HEK293T (cell line): ENCODE results near the gene IGSF3.

Source experiments
- CTCF ChIA-PET: fragments of 350-600 bp; formaldehyde crosslinking; extraction: SDS; loops from one replicate; lab custom pipeline; 2021; ENCODE audit warnings: antibody characterized with exemption, inconsistent platforms; lab: Yijun Ruan, JAX
- POLR2A ChIA-PET: fragments of 350-600 bp; formaldehyde crosslinking; extraction: SDS; loops from one replicate; lab custom pipeline; 2020; ENCODE audit warnings: antibody characterized with exemption, inconsistent platforms; lab: Yijun Ruan, JAX
- DNase-seq: peaks from one replicate; pipeline ENCODE4 v3.0.0; 2012; ENCODE audit warnings: mixed read lengths; ENCODE audit errors: extremely low spot score
- ARNT ChIP-seq: fragments of 450-650 bp; IDR thresholded peaks from 2 replicates; pipeline ENCODE4 v1.6.1; 2017; ENCODE audit warnings: mild to moderate bottlenecking
- BHLHE40 ChIP-seq: fragments of 450-650 bp; IDR thresholded peaks from 2 replicates; pipeline ENCODE4 v1.6.1; 2016; ENCODE audit warnings: mild to moderate bottlenecking, moderate library complexity, borderline replicate concordance
- CTBP1 ChIP-seq: fragments of 450-650 bp; IDR thresholded peaks from 2 replicates; pipeline ENCODE4 v1.6.1; 2016; ENCODE audit warnings: borderline replicate concordance
- ELF4 ChIP-seq: fragments of 450-650 bp; IDR thresholded peaks from 2 replicates; pipeline ENCODE4 v1.6.1; 2017; ENCODE audit warnings: antibody characterized with exemption
- FOXA1 ChIP-seq: fragments of 450-650 bp; IDR thresholded peaks from 2 replicates; pipeline ENCODE4 v1.6.1; 2016; ENCODE audit warnings: mild to moderate bottlenecking
- FOXK2 ChIP-seq: fragments of 450-650 bp; IDR thresholded peaks from 2 replicates; pipeline ENCODE4 v1.6.1; 2016; ENCODE audit warnings: mild to moderate bottlenecking
- FOXM1 ChIP-seq: fragments of 450-650 bp; IDR thresholded peaks from 2 replicates; pipeline ENCODE4 v1.6.1; 2017; ENCODE audit warnings: mild to moderate bottlenecking, borderline replicate concordance
- HDGF ChIP-seq: fragments of 450-650 bp; IDR thresholded peaks from 2 replicates; pipeline ENCODE4 v1.6.1; 2017; ENCODE audit warnings: antibody characterized with exemption, borderline replicate concordance
- L3MBTL2 ChIP-seq: fragments of 450-650 bp; conservative IDR thresholded peaks from 2 replicates; pipeline ENCODE4 v1.6.1; 2016; ENCODE audit warnings: mild to moderate bottlenecking
- LEF1 ChIP-seq: fragments of 450-650 bp; IDR thresholded peaks from 2 replicates; pipeline ENCODE4 v1.6.1; 2017; ENCODE audit warnings: mild to moderate bottlenecking, borderline replicate concordance
- NFRKB ChIP-seq: fragments of 450-650 bp; IDR thresholded peaks from 2 replicates; pipeline ENCODE4 v1.6.1; 2016; ENCODE audit warnings: mild to moderate bottlenecking, moderate library complexity
- SP1 ChIP-seq: fragments of 450-650 bp; IDR thresholded peaks from 2 replicates; pipeline ENCODE4 v1.6.1; 2017
- SUZ12 ChIP-seq: fragments of 450-650 bp; IDR thresholded peaks from 2 replicates; pipeline ENCODE4 v1.6.1; 2016; ENCODE audit warnings: mild to moderate bottlenecking
- TARDBP ChIP-seq: fragments of 450-650 bp; IDR thresholded peaks from 2 replicates; pipeline ENCODE4 v1.6.1; 2016
- ZNF384 ChIP-seq: fragments of 450-650 bp; IDR thresholded peaks from 2 replicates; pipeline ENCODE4 v1.6.1; 2016
- TF ChIP-seq, protein P1 (sequence below): fragments of 450-650 bp; IDR thresholded peaks from 2 replicates; pipeline ENCODE4 v1.6.1; 2016

IGSF3 gene

DNA sequence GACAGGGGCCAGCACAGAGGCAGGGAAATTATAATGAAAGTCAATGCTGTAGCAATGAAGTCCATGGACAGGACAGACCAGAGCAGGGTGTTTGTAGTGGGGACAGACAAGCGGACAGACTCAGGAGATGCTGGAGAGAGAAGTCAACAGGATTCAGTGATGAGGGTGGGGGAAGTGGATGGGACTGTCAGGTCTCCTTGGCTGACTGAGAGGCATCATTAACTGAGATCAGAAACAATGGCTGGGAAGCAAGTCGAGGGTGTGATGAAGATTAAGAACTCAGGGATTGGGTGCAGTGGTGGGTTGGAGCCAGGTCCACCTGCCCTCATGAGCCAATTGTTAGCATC is 122.2 kb downstream of the IGSF3 start:
- POLR2A ChIA-PET = no interaction called here
- TF ChIP-seq CTBP1 (no peak), SP1 (no peak), FOXM1 (no peak), ARNT (no peak), TARDBP (no peak), FOXK2 (no peak), NFRKB (no peak), ZNF384 (no peak), SUZ12 (no peak), FOXA1 (no peak), LEF1 (no peak), L3MBTL2 (no peak), HDGF (no peak), BHLHE40 (no peak), ELF4 (no peak)
- TF ChIP-seq, protein P1, sequence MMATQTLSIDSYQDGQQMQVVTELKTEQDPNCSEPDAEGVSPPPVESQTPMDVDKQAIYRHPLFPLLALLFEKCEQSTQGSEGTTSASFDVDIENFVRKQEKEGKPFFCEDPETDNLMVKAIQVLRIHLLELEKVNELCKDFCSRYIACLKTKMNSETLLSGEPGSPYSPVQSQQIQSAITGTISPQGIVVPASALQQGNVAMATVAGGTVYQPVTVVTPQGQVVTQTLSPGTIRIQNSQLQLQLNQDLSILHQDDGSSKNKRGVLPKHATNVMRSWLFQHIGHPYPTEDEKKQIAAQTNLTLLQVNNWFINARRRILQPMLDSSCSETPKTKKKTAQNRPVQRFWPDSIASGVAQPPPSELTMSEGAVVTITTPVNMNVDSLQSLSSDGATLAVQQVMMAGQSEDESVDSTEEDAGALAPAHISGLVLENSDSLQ = no peak
- CTCF ChIA-PET = no interaction called here
- DNase-seq = no peak

DNA sequence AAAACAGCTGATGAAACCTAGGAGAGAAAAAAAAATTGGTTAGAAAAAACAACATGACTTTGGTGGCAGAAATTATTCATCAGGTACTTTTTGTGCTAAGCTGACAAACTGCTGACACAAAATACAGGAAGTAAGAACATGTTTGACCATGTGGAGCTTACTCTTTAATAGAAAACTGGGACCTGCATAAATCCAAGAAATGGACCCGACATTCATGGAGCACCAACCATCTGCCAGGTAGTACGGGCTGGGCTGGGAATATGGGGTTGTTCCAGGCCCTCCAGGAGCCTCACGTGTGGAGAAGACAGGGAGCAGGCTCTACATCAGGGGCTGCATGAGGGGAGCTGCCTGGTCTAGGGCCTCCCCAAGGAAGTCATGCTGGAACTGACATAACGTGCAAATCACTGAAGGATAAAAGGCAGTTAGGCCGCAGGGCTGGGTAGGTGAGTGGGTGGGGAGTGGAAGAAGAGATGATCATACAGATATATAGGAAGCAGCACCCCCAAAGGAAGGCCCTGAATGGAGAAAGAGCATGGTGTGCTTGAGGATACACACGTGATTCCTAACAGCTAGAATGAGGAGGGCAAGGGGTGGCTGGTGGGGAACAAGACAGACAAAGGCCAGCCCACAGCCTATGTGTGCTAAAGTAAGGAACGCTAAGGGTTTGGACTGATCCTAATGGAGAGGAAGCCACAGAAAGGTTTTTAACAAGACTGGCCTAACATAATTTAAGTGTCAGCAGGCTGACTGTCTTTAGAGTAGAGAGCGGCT is 122.8 kb downstream of the IGSF3 start:
- POLR2A ChIA-PET = no interaction called here
- no peak for DNase-seq
- TF ChIP-seq TARDBP (no peak), BHLHE40 (no peak), FOXK2 (no peak), FOXA1 (no peak), SP1 (no peak), FOXM1 (no peak), ELF4 (no peak), LEF1 (no peak), HDGF (no peak), ARNT (no peak), L3MBTL2 (no peak), CTBP1 (no peak), NFRKB (no peak), ZNF384 (no peak), SUZ12 (no peak)
- TF ChIP-seq, protein P1 = no peak
- CTCF ChIA-PET = no interaction called here

DNA sequence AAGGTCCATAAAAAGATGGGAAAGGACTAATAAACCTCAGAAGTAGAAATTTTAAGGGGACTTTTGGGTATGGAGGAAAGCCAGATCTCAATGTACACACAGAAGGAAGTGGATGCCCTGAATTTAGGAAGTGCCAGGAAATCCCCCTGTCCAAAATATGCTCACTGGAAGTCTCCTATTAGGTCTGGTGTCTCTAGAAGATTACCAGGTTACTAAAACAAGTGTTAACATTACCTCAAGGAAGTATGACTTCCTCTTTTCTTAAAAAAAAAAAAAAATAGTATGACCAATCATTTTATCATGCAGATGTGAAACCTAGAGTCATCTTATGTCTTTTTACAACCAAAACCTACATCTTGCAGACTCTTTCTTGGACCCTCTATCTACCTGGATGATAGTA is 127.4 kb downstream of the IGSF3 start:
- no peak for DNase-seq
- CTCF ChIA-PET = no interaction called here
- POLR2A ChIA-PET = no interaction called here

DNA sequence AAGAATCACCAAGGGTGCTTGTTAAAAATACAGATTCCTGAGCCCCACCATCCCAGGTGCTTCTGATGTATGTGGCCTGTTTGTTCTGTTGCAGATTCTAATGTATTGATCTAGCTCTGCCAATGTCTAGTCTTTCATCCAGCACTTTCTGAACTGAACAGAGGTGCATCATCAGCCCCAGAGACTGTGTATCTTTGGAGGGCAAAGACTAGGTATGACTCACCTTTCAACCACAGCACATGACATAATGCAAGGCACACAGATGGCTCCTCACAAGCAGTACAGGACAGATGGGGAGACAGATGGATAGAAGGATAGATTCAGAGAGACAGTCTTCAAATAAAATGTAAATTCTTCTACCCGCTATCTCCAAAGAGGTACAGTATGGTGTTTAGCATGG is 129.0 kb downstream of the IGSF3 start:
- POLR2A ChIA-PET = no interaction called here
- CTCF ChIA-PET = no interaction called here
- DNase-seq = no peak
- TF ChIP-seq FOXK2 (no peak), SP1 (no peak), ELF4 (no peak), FOXM1 (no peak), CTBP1 (no peak), HDGF (no peak), L3MBTL2 (no peak), ARNT (no peak), NFRKB (no peak), BHLHE40 (no peak), SUZ12 (no peak), ZNF384 (no peak), TARDBP (no peak), LEF1 (no peak), FOXA1 (no peak)
- TF ChIP-seq, protein P1 = no peak

More for the DNA sequence above, 127.4 kb downstream of the IGSF3 start:
- TF ChIP-seq HDGF (no peak), CTBP1 (no peak), BHLHE40 (no peak), NFRKB (no peak), SUZ12 (no peak), FOXK2 (no peak)

DNA sequence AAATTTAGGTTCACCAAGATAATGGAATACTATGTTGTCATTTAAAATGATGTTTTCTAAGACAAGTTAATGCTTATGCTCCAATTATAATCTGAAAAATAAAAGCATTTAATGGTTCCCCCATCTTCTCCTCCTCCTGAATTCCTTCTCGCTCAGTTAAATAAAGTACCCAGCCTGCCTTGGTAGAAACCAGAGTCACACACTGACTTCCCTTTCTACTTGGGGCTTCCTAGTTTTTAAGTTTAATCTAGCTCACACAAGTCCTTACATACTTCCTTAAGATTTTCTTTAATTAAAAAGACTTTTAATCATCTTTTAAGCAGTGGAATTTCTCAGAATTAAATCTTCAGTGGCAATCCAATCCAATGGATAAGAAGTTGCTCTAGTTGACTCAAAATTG is 129.6 kb downstream of the IGSF3 start:
- POLR2A ChIA-PET = no interaction called here
- CTCF ChIA-PET = no interaction called here

More for the DNA sequence above, 129.6 kb downstream of the IGSF3 start:
- TF ChIP-seq SP1 (no peak), ARNT (no peak), BHLHE40 (no peak), FOXK2 (no peak), LEF1 (no peak), NFRKB (no peak), TARDBP (no peak), FOXM1 (no peak), FOXA1 (no peak), HDGF (no peak), L3MBTL2 (no peak), ZNF384 (no peak), CTBP1 (no peak), ELF4 (no peak), SUZ12 (no peak)
- TF ChIP-seq, protein P1 = no peak
- no peak for DNase-seq
